ENCODE data around the gene PPP2R5A.

PPP2R5A gene

GRCh38 chr1:212351588-212352362, 66.6 kb downstream of the PPP2R5A start:
- Mint-ChIP-seq H3K4me1 (no peaks in the 10 kb centered on the region), H3K4me3 (no peak overlapping the region), H3K27ac (no peak overlapping the region), H3K9me3 (no peaks in the 10 kb centered on the region), H3K27me3 (no peaks in the 10 kb centered on the region)
- DNase-seq (no peak), ATAC-seq (no peak)

GRCh38 chr1:212353181-212353580, 68.0 kb downstream of the PPP2R5A start:
- Mint-ChIP-seq H3K27me3 (no peaks in the 10 kb centered on the region), H3K27ac (peak overlapping the region in 1 of 2 donors; percentile 68)

GRCh38 chr1:212354464-212354863, 69.3 kb downstream of the PPP2R5A start:
- DNase-seq = no peak
- H3K4me3 Mint-ChIP-seq = no peak overlapping the region
- H3K27me3 Mint-ChIP-seq = no peaks in the 10 kb centered on the region
- no peak for ATAC-seq
- H3K9me3 Mint-ChIP-seq = no peaks in the 10 kb centered on the region
- no peak overlapping the region for H3K27ac Mint-ChIP-seq
- H3K4me1 Mint-ChIP-seq = no peaks in the 10 kb centered on the region

More at GRCh38 chr1:212353181-212353580, 68.0 kb downstream of the PPP2R5A start:
- H3K4me1 Mint-ChIP-seq = no peaks in the 10 kb centered on the region
- no peak overlapping the region for H3K4me3 Mint-ChIP-seq
- ATAC-seq (no peak), DNase-seq (no peak)
- no peaks in the 10 kb centered on the region for H3K9me3 Mint-ChIP-seq

GRCh38 chr1:212355230-212355969, 70.2 kb downstream of the PPP2R5A start:
- no peak for DNase-seq
- no peaks in the 10 kb centered on the region for H3K9me3 Mint-ChIP-seq
- no peak for ATAC-seq
- no peak overlapping the region for H3K4me3 Mint-ChIP-seq
- H3K27ac Mint-ChIP-seq = no peak overlapping the region
- peaks cover 9% of the 10 kb centered on the region for H3K4me1 Mint-ChIP-seq
- no peaks in the 10 kb centered on the region for H3K27me3 Mint-ChIP-seq

GRCh38 chr1:212359794-212360479, 74.7 kb downstream of the PPP2R5A start:
- peak in 1 of 2 donors; percentile 43 for DNase-seq
- H3K27me3 Mint-ChIP-seq = no peaks in the 10 kb centered on the region
- peaks cover 10% of the 10 kb centered on the region for H3K4me1 Mint-ChIP-seq
- H3K4me3 Mint-ChIP-seq = no peak overlapping the region
- H3K9me3 Mint-ChIP-seq = no peaks in the 10 kb centered on the region
- peak overlapping the region; percentile 51 to 52 for H3K27ac Mint-ChIP-seq
- ATAC-seq = peak; percentile 96

- Mint-ChIP-seq H3K9me3 (no peaks in the 10 kb centered on the region), H3K27me3 (no peaks in the 10 kb centered on the region), H3K4me1 (peaks cover 5% of the 10 kb centered on the region), H3K4me3 (no peak overlapping the region), H3K27ac (no peak overlapping the region)
- no peak for ATAC-seq
- no peak for DNase-seq
Measured at GRCh38 chr1:212364985-212365384, 79.8 kb downstream of the PPP2R5A start.

GRCh38 chr1:212366901-212367300, 81.7 kb downstream of the PPP2R5A start:
- Mint-ChIP-seq H3K4me1 (no peaks in the 10 kb centered on the region), H3K27ac (peak overlapping the region in 1 of 2 donors; percentile 23), H3K9me3 (no peaks in the 10 kb centered on the region), H3K4me3 (no peak overlapping the region), H3K27me3 (no peaks in the 10 kb centered on the region)
- DNase-seq (no peak), ATAC-seq (no peak)

GRCh38 chr1:212367474-212368072, 82.4 kb downstream of the PPP2R5A start:
- DNase-seq (no peak), ATAC-seq (peak; percentile 66)
- H3K27me3 Mint-ChIP-seq = no peaks in the 10 kb centered on the region
- no peak overlapping the region for H3K4me3 Mint-ChIP-seq
- peak overlapping the region in 1 of 2 donors; percentile 80 for H3K27ac Mint-ChIP-seq
- peaks cover 0 to 4% of the 10 kb centered on the region in 2 donors for H3K9me3 Mint-ChIP-seq
- H3K4me1 Mint-ChIP-seq = no peaks in the 10 kb centered on the region

GRCh38 chr1:212368073-212368484, 82.9 kb downstream of the PPP2R5A start:
- H3K9me3 Mint-ChIP-seq = peaks cover 0 to 9% of the 10 kb centered on the region in 2 donors
- peak overlapping the region in 1 of 2 donors; percentile 80 for H3K27ac Mint-ChIP-seq
- peak; percentile 97 for ATAC-seq
- no peaks in the 10 kb centered on the region for H3K4me1 Mint-ChIP-seq
- H3K4me3 Mint-ChIP-seq = no peak overlapping the region
- DNase-seq = peak; percentile 56 to 61
- no peaks in the 10 kb centered on the region for H3K27me3 Mint-ChIP-seq

- H3K27me3 Mint-ChIP-seq = no peaks in the 10 kb centered on the region
- H3K4me1 Mint-ChIP-seq = peaks cover 5% of the 10 kb centered on the region
- peak overlapping the region; percentile 27 to 75 for H3K27ac Mint-ChIP-seq
- no peak overlapping the region for H3K4me3 Mint-ChIP-seq
- ATAC-seq (no peak), DNase-seq (no peak)
- H3K9me3 Mint-ChIP-seq = peaks cover 13% of the 10 kb centered on the region in 2 donors
Measured at GRCh38 chr1:212375986-212376385, 90.8 kb downstream of the PPP2R5A start.

- H3K27me3 Mint-ChIP-seq = no peaks in the 10 kb centered on the region
- DNase-seq = no peak
- H3K27ac Mint-ChIP-seq = peak overlapping the region in 1 of 2 donors; percentile 56
- no peak for ATAC-seq
- peaks cover 5% of the 10 kb centered on the region for H3K4me1 Mint-ChIP-seq
- H3K9me3 Mint-ChIP-seq = peaks cover 8 to 13% of the 10 kb centered on the region in 2 donors
- no peak overlapping the region for H3K4me3 Mint-ChIP-seq
Measured at GRCh38 chr1:212377644-212378043, 92.4 kb downstream of the PPP2R5A start.

- no peak for ATAC-seq
- Mint-ChIP-seq H3K9me3 (peaks cover 0 to 13% of the 10 kb centered on the region in 2 donors), H3K27me3 (no peaks in the 10 kb centered on the region), H3K4me3 (no peak overlapping the region), H3K4me1 (peaks cover 5% of the 10 kb centered on the region), H3K27ac (no peak overlapping the region)
- DNase-seq = no peak
Measured at GRCh38 chr1:212379366-212379765, 94.2 kb downstream of the PPP2R5A start.

GRCh38 chr1:212381397-212382035, 96.3 kb downstream of the PPP2R5A start:
- peaks cover 5% of the 10 kb centered on the region for H3K4me1 Mint-ChIP-seq
- peak overlapping the region in 1 of 2 donors; percentile 36 for H3K27ac Mint-ChIP-seq
- no peak for ATAC-seq
- H3K9me3 Mint-ChIP-seq = peaks cover 0 to 13% of the 10 kb centered on the region in 2 donors
- no peak overlapping the region for H3K4me3 Mint-ChIP-seq
- H3K27me3 Mint-ChIP-seq = no peaks in the 10 kb centered on the region
- no peak for DNase-seq

- Mint-ChIP-seq H3K27me3 (no peaks in the 10 kb centered on the region), H3K4me3 (no peak overlapping the region), H3K4me1 (peaks cover 9% of the 10 kb centered on the region), H3K9me3 (peaks cover 6 to 8% of the 10 kb centered on the region in 2 donors), H3K27ac (no peak overlapping the region)
- ATAC-seq (no peak), DNase-seq (no peak)
Measured at GRCh38 chr1:212386029-212386428, 100.8 kb downstream of the PPP2R5A start.
